DND-41 (cell line): ENCODE measurements around the gene FBRSL1.

ENCODE experiments used
- ATAC-seq: fragments of 200-7000 bp; cut with Tn5 transposase; 3 replicates; pipeline ENCODE4 v1.9.1; 2021; ENCODE audit warnings: low read depth; ENCODE audit not compliant: insufficient read depth
- DNase-seq: peaks from one replicate; pipeline ENCODE4 v3.0.0-alpha.2; 2020
- H2AFZ ChIP-seq: 2 replicates; pipeline ENCODE4 v1.6.0; 2012; ENCODE audit warnings: low read depth, low read length
- H3K27ac ChIP-seq: 2 replicates; pipeline ENCODE4 v1.5.1; 2012; ENCODE audit warnings: low read length, inconsistent platforms
- H3K27me3 ChIP-seq: fragments of 200-600 bp; sonication (generic); 2 replicates; pipeline ENCODE4 v1.6.0; 2012; ENCODE audit warnings: low read length, mild to moderate bottlenecking, inconsistent platforms; ENCODE audit not compliant: insufficient read depth, poor library complexity
- H3K36me3 ChIP-seq: 2 replicates; pipeline ENCODE4 v1.5.1; 2012; ENCODE audit warnings: low read length, inconsistent platforms; ENCODE audit not compliant: insufficient read depth
- H3K4me1 ChIP-seq: 2 replicates; pipeline ENCODE4 v1.5.1; 2012; ENCODE audit warnings: mild to moderate bottlenecking, low read length; ENCODE audit not compliant: insufficient read depth
- H3K4me2 ChIP-seq: 2 replicates; pipeline ENCODE4 v1.6.0; 2012; ENCODE audit warnings: mild to moderate bottlenecking, moderate library complexity, low read length, inconsistent platforms; ENCODE audit not compliant: insufficient read depth
- H3K4me3 ChIP-seq, 2 experiments: fragments of 200-600 bp in 1 of 2; shearing (Covaris generic) in 1 of 2; 2 replicates each; pipeline ENCODE4 v1.5.1; 2012 to 2016; ENCODE audit warnings: inconsistent platforms in 2 of 2, low read length in 2 of 2, mild to moderate bottlenecking in 2 of 2, low read depth in 1 of 2, moderate library complexity in 1 of 2
- H3K79me2 ChIP-seq: 2 replicates; pipeline ENCODE4 v1.6.0; 2012; ENCODE audit warnings: low read length, inconsistent platforms; ENCODE audit not compliant: insufficient read depth
- H3K9ac ChIP-seq: 2 replicates; pipeline ENCODE4 v1.6.0; 2012; ENCODE audit warnings: low read depth, mild to moderate bottlenecking, inconsistent platforms, low read length, moderate library complexity
- H3K9me3 ChIP-seq: 2 replicates; pipeline ENCODE4 v1.5.1; 2012; ENCODE audit warnings: low read length, moderate library complexity, mild to moderate bottlenecking, inconsistent platforms; ENCODE audit not compliant: insufficient read depth, severe bottlenecking
- H4K20me1 ChIP-seq: 2 replicates; pipeline ENCODE4 v1.6.0; 2012; ENCODE audit warnings: low read length; ENCODE audit not compliant: insufficient read depth
- EZH2 ChIP-seq: IDR thresholded peaks from 3 replicates; pipeline ENCODE4 v1.6.1; 2012; ENCODE audit warnings: borderline replicate concordance, low read depth, mild to moderate bottlenecking, moderate library complexity, low read length, inconsistent platforms; ENCODE audit not compliant: severe bottlenecking
- TF ChIP-seq, protein P1 (sequence below): IDR thresholded peaks from 2 replicates; pipeline ENCODE4 v1.5.1; 2012; ENCODE audit warnings: borderline replicate concordance, low read length, moderate library complexity, mild to moderate bottlenecking; ENCODE audit not compliant: poor library complexity, severe bottlenecking; ENCODE audit errors: extremely low read depth

Gene FBRSL1

DNA sequence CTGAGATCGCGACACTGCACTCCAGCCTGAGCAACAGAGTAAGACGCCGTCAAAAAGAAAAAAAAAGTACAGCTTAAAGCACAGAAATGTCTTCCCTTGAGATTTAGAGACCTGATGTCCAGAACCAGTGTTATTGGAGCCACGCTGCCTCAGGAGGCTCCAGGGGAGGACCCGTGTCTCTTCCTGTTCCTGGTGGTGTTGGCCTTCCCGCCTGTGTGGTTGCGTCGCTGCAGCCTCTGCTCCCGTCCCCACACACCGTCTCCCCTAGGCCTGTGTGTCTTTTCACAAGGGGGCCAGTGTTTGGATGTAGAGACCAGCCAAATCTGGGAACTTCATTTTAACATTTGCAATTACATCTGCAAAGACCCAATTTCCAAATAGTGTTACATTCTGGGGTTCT, 8.6 kb upstream of the FBRSL1 start:
- Histone ChIP-seq H4K20me1 (no peaks in the 10 kb centered on the region), H3K79me2 (no peaks in the 10 kb centered on the region), H3K27me3 (no peaks in the 10 kb centered on the region), H2AFZ (no peak overlapping the region), H3K27ac (no peak overlapping the region), H3K4me2 (no peak overlapping the region), H3K36me3 (no peaks in the 10 kb centered on the region), H3K9me3 (no peaks in the 10 kb centered on the region), H3K4me1 (no peaks in the 10 kb centered on the region), H3K9ac (no peak overlapping the region), H3K4me3 (no peak overlapping the region)
- DNase-seq = no peak
- ATAC-seq = no peak
- TF ChIP-seq EZH2 = no peak
- TF ChIP-seq, protein P1, sequence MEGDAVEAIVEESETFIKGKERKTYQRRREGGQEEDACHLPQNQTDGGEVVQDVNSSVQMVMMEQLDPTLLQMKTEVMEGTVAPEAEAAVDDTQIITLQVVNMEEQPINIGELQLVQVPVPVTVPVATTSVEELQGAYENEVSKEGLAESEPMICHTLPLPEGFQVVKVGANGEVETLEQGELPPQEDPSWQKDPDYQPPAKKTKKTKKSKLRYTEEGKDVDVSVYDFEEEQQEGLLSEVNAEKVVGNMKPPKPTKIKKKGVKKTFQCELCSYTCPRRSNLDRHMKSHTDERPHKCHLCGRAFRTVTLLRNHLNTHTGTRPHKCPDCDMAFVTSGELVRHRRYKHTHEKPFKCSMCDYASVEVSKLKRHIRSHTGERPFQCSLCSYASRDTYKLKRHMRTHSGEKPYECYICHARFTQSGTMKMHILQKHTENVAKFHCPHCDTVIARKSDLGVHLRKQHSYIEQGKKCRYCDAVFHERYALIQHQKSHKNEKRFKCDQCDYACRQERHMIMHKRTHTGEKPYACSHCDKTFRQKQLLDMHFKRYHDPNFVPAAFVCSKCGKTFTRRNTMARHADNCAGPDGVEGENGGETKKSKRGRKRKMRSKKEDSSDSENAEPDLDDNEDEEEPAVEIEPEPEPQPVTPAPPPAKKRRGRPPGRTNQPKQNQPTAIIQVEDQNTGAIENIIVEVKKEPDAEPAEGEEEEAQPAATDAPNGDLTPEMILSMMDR = no peak

DNA sequence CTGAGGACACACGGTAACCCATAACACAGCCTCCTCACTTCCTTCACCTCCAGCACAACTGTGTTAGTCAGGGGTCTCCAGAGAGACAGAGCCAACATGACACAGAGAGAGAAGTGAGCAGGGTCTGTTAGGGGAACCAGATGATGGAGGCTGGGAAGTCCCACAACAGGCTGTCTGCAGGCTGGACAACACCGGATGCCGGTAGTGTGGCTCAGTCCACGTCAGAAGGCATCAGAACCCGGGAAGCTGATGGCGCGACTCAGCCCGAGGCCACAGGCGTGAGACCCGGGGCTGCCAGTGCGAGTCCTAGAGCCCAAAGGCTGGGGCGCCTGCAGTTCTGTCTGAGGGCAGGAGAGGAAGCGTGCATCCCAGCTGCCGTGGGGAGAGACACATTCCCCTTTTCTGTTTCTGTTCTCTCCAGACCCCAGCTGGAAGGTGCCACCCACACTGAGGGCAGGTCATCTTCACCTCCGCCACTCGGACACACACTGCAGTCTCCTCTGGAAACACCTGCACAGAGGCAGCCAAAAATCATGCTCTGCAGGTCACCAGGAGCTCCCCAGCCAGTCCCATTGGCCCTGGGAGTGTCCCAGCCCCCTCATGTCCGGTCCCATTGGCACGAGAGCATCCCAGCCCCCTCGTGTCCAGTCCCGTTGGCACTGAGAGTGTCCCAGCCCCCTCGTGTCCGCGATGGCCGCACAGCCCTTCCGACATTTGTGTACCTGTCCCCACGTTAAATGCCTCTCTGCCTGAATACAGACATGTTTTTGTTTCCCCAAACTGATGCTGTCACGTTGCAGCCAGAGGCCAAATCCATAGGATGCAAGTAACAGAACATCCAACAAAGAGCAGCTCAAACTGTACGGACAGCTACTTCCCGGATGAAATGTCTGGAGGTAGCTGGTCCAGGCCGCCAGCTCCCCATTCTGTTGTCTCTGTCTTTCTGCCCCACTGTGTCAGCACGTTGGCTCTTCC, 7.9 kb upstream of the FBRSL1 start:
- no peaks in the 10 kb centered on the region for H3K9me3 ChIP-seq
- no peaks in the 10 kb centered on the region for H4K20me1 ChIP-seq
- no peaks in the 10 kb centered on the region for H3K36me3 ChIP-seq
- no peak for ATAC-seq
- no peak overlapping the region for H3K4me2 ChIP-seq
- H2AFZ ChIP-seq = no peak overlapping the region
- DNase-seq = no peak
- H3K79me2 ChIP-seq = no peaks in the 10 kb centered on the region
- no peak overlapping the region for H3K9ac ChIP-seq
- no peaks in the 10 kb centered on the region for H3K27me3 ChIP-seq
- H3K4me1 ChIP-seq = no peaks in the 10 kb centered on the region
- TF ChIP-seq, protein P1 = no peak
- no peak for TF ChIP-seq EZH2
- H3K27ac ChIP-seq = no peak overlapping the region
- no peak overlapping the region for H3K4me3 ChIP-seq

DNA sequence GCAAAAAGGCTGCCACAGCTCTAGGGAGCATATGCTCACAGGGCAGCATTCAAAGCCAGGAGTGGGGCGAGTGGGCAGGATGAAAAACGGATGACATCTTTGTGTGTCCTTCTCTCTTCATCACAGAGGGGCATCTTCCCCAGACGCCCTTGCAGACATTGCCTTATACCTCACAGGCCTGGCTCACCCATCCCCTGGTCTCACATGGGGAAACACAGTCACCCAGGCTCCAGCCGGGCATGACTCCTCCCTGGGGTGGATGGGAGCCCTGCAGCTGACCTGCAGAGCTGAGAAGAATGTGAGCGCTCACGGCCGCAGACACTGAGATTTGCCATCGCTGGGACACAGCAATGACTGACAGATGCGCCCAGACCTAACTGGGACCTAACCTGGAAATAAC, 7.2 kb upstream of the FBRSL1 start:
- Histone ChIP-seq H3K4me1 (no peaks in the 10 kb centered on the region), H3K36me3 (no peaks in the 10 kb centered on the region), H4K20me1 (no peaks in the 10 kb centered on the region), H2AFZ (no peak overlapping the region), H3K27me3 (no peaks in the 10 kb centered on the region), H3K4me2 (no peak overlapping the region), H3K79me2 (no peaks in the 10 kb centered on the region), H3K9me3 (no peaks in the 10 kb centered on the region), H3K27ac (no peak overlapping the region), H3K4me3 (no peak overlapping the region), H3K9ac (no peak overlapping the region)
- ATAC-seq (no peak), DNase-seq (no peak)
- no peak for TF ChIP-seq EZH2
- TF ChIP-seq, protein P1 = no peak
